ENCODE measurements around the gene SEMA3F. TPM values are rescaled to one million over a fixed set of nuclear protein-coding genes. Genes with fewer than 3 reads are reported as not detected.

Gene SEMA3F
- polyA plus RNA-seq, 12 donors: 6.4 to 70.8 (median 14.0) TPM; not detected in 1

- DNase-seq: no peak
Measured at GRCh38 chr3:50231581-50231980, 76.5 kb downstream of the SEMA3F start.

GRCh38 chr3:50232303-50232702 is 77.2 kb downstream of the SEMA3F start:
- no peak for DNase-seq

GRCh38 chr3:50233176-50233575 is 78.1 kb downstream of the SEMA3F start:
- no peak for DNase-seq

- peak; percentile 98 for DNase-seq
Measured at GRCh38 chr3:50235716-50236483, 80.8 kb downstream of the SEMA3F start, which contains the start of gene GNAI2. Gene GNAI2 (plus strand): TSS chr3:50236204. CDS start chr3:50236336, 132 bp downstream.

- no peak for DNase-seq
Measured at GRCh38 chr3:50236484-50237132, 81.5 kb downstream of the SEMA3F start.

GRCh38 chr3:50237133-50237651 is 82.1 kb downstream of the SEMA3F start:
- no peak for DNase-seq

- DNase-seq: no peak
Measured at GRCh38 chr3:50237754-50238548, 82.8 kb downstream of the SEMA3F start.

- no peak for DNase-seq
Measured at GRCh38 chr3:50238549-50239026, 83.5 kb downstream of the SEMA3F start.

Other genes starting within 250 kb of the SEMA3F start
- gene MON1A, start 225.5 kb upstream of the SEMA3F start, polyA plus RNA-seq (ENCODE audit: insufficient read length in 12 of 12): 10 to 100 TPM in 1 of 12 donors, 1 to 10 TPM in 9, not detected in 2; 4.7 to 10.3 (median 5.7) TPM
- 100 to 1,000 TPM in 3 of 12 donors, 10 to 100 TPM in 8, not detected in 1; 53.3 to 148 (median 76.8) TPM for gene RBM6, start 215.2 kb upstream of the SEMA3F start, polyA plus RNA-seq (ENCODE audit: insufficient read length in 12 of 12)
- 100 to 1,000 TPM in 11 of 12 donors, not detected in 1; 122 to 278 (median 156) TPM for gene RBM5, start 66.4 kb upstream of the SEMA3F start, polyA plus RNA-seq (ENCODE audit: insufficient read length in 12 of 12)
- gene GNAT1, start 36.3 kb downstream of the SEMA3F start, polyA plus RNA-seq (ENCODE audit: insufficient read length in 12 of 12): under 1 TPM in 3 of 12 donors, not detected in 9; 0.08 to 0.23 (median 0.21) TPM
- 1 to 10 TPM in 10 of 12 donors, not detected in 2; 1.3 to 4.3 (median 3.1) TPM for gene SLC38A3, start 49.9 kb downstream of the SEMA3F start, polyA plus RNA-seq (ENCODE audit: insufficient read length in 12 of 12)
- gene GNAI2, start 80.9 kb downstream of the SEMA3F start, polyA plus RNA-seq (ENCODE audit: insufficient read length in 12 of 12): 100 to 1,000 TPM; 153 to 270 (median 174) TPM
- 10 to 100 TPM in 11 of 12 donors, not detected in 1; 30.1 to 92.7 (median 35.2) TPM for gene SEMA3B, start 113.8 kb downstream of the SEMA3F start, polyA plus RNA-seq (ENCODE audit: insufficient read length in 12 of 12)
- gene LSMEM2, start 123.8 kb downstream of the SEMA3F start, polyA plus RNA-seq (ENCODE audit: insufficient read length in 12 of 12): 10 to 100 TPM in 10 of 12 donors, 1 to 10 TPM in 1, not detected in 1; 8.2 to 40.8 (median 26.1) TPM
- gene IFRD2, start 137.1 kb downstream of the SEMA3F start, polyA plus RNA-seq (ENCODE audit: insufficient read length in 12 of 12): 10 to 100 TPM in 11 of 12 donors, not detected in 1; 33.8 to 53.7 (median 48.0) TPM
- 1 to 10 TPM in 10 of 12 donors, not detected in 2; 1.2 to 4.4 (median 2.1) TPM for gene HYAL3, start 144.1 kb downstream of the SEMA3F start, polyA plus RNA-seq (ENCODE audit: insufficient read length in 12 of 12)
- 10 to 100 TPM in 1 of 12 donors, 1 to 10 TPM in 9, not detected in 2; 4.5 to 12.5 (median 6.1) TPM for gene NAA80, start 144.1 kb downstream of the SEMA3F start, polyA plus RNA-seq (ENCODE audit: insufficient read length in 12 of 12)
- gene HYAL1, start 148.2 kb downstream of the SEMA3F start, polyA plus RNA-seq (ENCODE audit: insufficient read length in 12 of 12): 1 to 10 TPM in 8 of 12 donors, under 1 TPM in 2, not detected in 2; 0.95 to 3.3 (median 1.8) TPM
- gene HYAL2, start 167.4 kb downstream of the SEMA3F start, polyA plus RNA-seq (ENCODE audit: insufficient read length in 12 of 12): 10 to 100 TPM in 11 of 12 donors, not detected in 1; 30.9 to 43.9 (median 36.9) TPM
- gene TUSC2, start 172.9 kb downstream of the SEMA3F start, polyA plus RNA-seq (ENCODE audit: insufficient read length in 12 of 12): 10 to 100 TPM in 11 of 12 donors, not detected in 1; 12.5 to 45.3 (median 15.9) TPM
- 10 to 100 TPM in 11 of 12 donors, not detected in 1; 26.1 to 42.4 (median 33.0) TPM for gene RASSF1, start 185.5 kb downstream of the SEMA3F start, polyA plus RNA-seq (ENCODE audit: insufficient read length in 12 of 12)
- gene ZMYND10, start 190.4 kb downstream of the SEMA3F start, polyA plus RNA-seq (ENCODE audit: insufficient read length in 12 of 12): 1 to 10 TPM in 3 of 12 donors, under 1 TPM in 7, not detected in 2; 0.65 to 1.7 (median 0.83) TPM
- gene NPRL2, start 195.5 kb downstream of the SEMA3F start, polyA plus RNA-seq (ENCODE audit: insufficient read length in 12 of 12): 10 to 100 TPM in 10 of 12 donors, 1 to 10 TPM in 1, not detected in 1; 7.5 to 21.8 (median 18.0) TPM
- gene CYB561D2, start 195.5 kb downstream of the SEMA3F start, polyA plus RNA-seq (ENCODE audit: insufficient read length in 12 of 12): 1 to 10 TPM in 10 of 12 donors, not detected in 2; 4.3 to 7.8 (median 6.7) TPM
- gene TMEM115, start 204.2 kb downstream of the SEMA3F start, polyA plus RNA-seq (ENCODE audit: insufficient read length in 12 of 12): 10 to 100 TPM in 11 of 12 donors, not detected in 1; 19.5 to 29.1 (median 22.9) TPM